ENCODE results near the gene SERPINB6.
"Not testable (repeated sequence)": the region's sequence is repeated elsewhere in the genome, so short reads cannot be mapped to it uniquely, and the experiment has no call there.

SERPINB6 gene

DNA sequence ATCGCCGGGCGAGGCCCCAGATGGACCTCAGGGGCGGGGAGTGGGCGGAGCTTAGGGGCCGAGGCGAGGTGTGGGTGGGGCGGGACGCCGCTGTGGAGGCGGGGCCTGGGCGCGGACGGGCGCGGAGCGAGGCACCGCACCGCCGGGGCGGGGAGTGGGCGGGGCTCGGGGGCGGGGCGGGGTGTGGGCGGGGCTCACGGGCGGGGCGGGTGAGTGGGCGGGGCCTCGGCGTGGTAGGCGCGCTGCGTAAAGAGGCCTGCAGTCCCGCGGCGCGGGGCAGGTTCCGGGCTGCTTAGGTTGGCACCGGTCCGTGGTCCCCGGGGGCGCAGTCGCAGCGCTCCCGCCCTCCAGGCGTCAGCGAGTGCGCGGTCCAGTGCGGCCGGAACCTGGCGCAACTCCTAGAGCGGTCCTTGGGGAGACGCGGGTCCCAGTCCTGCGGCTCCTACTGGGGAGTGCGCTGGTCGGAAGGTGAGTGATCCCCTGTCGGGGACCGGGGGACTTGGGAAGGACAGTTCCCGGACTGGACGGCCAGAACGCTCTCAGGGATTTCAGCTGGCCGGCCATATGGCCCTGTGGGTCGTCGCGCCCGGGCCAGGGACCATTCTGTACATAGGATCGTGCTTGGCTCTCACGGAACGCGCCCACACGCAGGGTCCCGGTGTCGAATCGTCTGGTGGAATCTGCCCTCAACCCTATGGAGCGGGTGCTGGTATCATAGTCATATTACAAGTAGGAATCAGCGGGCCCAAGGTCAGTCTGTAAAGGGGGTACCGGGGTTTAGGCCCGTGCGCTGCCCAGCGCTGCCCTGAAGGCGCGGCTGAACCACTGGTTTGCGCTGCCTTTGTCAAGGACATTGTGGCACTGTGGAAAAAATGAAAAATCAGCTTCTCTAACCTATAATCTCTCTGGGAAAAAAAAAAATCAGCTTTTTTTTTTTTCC lies 28.5 kb upstream of the SERPINB6 start, which contains the start of gene NQO2:
Gene NQO2 (plus strand): TSS at position 277 of the 940 bp plus-strand sequence. CDS start 6,659 bp downstream, outside the sequence.
- DNase-seq (ENCODE audit: low spot score) (peak; percentile 68), FAIRE-seq (no peak)

GRCh38 chr6:2998998-2999617 lies 27.7 kb upstream of the SERPINB6 start:
- FAIRE-seq (no peak), DNase-seq (ENCODE audit: low spot score) (peak; percentile 52)

- peak; percentile 69 for FAIRE-seq
Measured at GRCh38 chr6:2998249-2998997, 27.1 kb upstream of the SERPINB6 start.

GRCh38 chr6:2993755-2994317 lies 22.5 kb upstream of the SERPINB6 start:
- FAIRE-seq: no peak

More at GRCh38 chr6:2998249-2998997, 27.1 kb upstream of the SERPINB6 start:
- not testable (repeated sequence) for DNase-seq (ENCODE audit: low spot score)

GRCh38 chr6:2992330-2992979 lies 21.1 kb upstream of the SERPINB6 start:
- FAIRE-seq (no peak), DNase-seq (ENCODE audit: low spot score) (no peak)

More at GRCh38 chr6:2993755-2994317, 22.5 kb upstream of the SERPINB6 start:
- DNase-seq (ENCODE audit: low spot score): no peak

- DNase-seq (ENCODE audit: low spot score): no peak
- FAIRE-seq: no peak
Measured at GRCh38 chr6:2990932-2991506, 19.7 kb upstream of the SERPINB6 start.

- FAIRE-seq (no peak), DNase-seq (ENCODE audit: low spot score) (no peak)
Measured at GRCh38 chr6:2990248-2990931, 19.0 kb upstream of the SERPINB6 start.

- FAIRE-seq: peak; percentile 60
Measured at GRCh38 chr6:2989332-2990247, 18.2 kb upstream of the SERPINB6 start.

GRCh38 chr6:2988426-2989331 lies 17.3 kb upstream of the SERPINB6 start:
- DNase-seq (ENCODE audit: low spot score) (peak; percentile 97), FAIRE-seq (peak; percentile 83)

More at GRCh38 chr6:2989332-2990247, 18.2 kb upstream of the SERPINB6 start:
- peak; percentile 92 for DNase-seq (ENCODE audit: low spot score)

DNA sequence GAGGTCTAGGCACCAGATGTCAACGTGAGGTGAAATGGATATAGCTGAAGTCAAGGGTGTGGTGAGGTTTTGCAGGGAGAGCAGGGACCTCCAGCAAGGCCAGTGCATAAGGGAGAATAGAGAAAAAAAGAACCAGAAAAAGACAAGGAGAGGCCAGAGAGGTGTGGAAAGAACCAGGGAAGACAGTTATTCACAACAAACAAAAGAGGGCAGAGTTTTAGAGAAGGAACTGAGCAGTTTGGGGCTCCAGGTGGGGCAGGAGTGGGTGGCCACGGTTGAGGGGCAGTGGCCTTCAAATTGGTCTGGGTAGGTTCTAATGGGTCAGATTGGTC lies 16.7 kb upstream of the SERPINB6 start:
- FAIRE-seq (no peak), DNase-seq (ENCODE audit: low spot score) (no peak)

GRCh38 chr6:2986722-2987221 lies 15.4 kb upstream of the SERPINB6 start:
- DNase-seq (ENCODE audit: low spot score) (peak; percentile 38), FAIRE-seq (no peak)

DNA sequence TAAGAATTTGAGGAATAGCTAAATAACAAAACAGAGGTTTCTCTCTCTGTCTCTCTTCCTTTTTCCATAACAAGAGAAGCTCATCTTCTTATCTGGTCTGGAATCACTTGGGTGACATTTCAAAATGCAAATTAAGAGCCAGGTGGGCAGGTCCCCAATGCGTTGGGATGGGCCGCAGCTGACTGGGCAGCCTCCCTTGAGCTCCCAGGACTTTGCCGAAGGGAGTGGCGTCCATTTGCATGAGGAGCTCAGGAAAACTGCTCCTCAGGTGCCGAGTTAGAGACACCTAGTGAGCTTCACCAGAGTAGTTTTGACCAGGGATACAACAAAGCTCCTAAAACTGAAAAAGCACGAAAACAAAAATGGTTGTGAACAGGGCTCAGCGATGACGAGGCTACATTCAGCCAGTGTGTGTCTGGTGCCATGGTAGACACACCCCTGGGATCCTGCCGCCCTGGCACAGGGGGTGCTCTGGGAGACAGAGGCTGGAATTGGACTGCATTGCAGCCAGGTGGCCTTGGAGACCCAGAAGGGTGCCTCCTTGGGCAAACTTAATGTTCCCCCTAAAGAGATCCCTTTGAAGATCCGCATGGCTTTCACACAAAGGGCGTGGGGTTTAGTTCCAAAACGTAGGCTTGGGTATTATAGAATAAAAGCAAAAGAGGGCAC lies 13.5 kb upstream of the SERPINB6 start:
- DNase-seq (ENCODE audit: low spot score): no peak
- no peak for FAIRE-seq

- DNase-seq (ENCODE audit: low spot score) (no peak), FAIRE-seq (no peak)
Measured at GRCh38 chr6:2982426-2983117, 11.2 kb upstream of the SERPINB6 start.

GRCh38 chr6:2980465-2980855 lies 9.1 kb upstream of the SERPINB6 start:
- no peak for FAIRE-seq
- no peak for DNase-seq (ENCODE audit: low spot score)

DNA sequence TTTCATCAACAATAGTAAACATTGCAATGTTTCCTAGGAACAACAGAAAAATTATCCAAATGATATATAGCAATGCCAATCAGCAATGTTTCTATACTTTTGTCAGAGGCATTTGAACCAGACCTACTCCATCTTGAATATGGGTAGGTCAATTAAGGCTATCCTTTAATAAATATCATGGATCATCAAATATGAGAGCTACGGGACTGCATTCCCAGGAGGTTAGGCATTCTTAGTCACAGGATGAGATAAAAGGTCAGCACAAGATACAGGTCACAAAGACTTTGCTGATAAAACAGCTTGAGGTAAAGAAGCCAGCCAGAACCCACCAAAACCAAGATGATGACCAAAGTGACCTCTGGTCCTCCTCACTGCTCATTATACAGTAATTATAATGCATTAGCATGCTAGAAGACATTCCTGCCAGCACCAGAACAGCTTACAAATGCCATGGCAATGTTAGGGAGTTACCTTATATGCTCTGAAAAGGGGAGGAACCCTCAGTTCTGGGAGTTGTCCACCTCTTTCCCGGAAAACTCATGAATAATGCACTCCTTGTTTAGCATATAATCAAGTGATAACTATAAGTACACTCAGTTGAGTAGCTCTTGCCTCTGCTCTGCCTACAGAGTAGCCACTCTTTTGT lies 8.6 kb upstream of the SERPINB6 start:
- FAIRE-seq: no peak
- DNase-seq (ENCODE audit: low spot score): peak; percentile 38

GRCh38 chr6:2978923-2979322 lies 7.6 kb upstream of the SERPINB6 start:
- DNase-seq (ENCODE audit: low spot score) (no peak), FAIRE-seq (no peak)

Measured in RCC 7860 (cell line).